HepG2 (cell line): ENCODE data around the gene ZNF24. TPM values are rescaled to one million over a fixed set of nuclear protein-coding genes. Genes with fewer than 3 reads are reported as not detected.
A peak's percentile ranks its signal among the peaks of the same experiment; 100 is the strongest.

ENCODE experiments used
- ASH2L ChIP-seq: fragments of 300-600, 200-600 bp; sonication (generic); IDR thresholded peaks from 2 replicates; pipeline ENCODE4 v1.7.0; 2017; ENCODE audit warnings: low read depth, mild to moderate bottlenecking, moderate library complexity, mixed read lengths, low read length; ENCODE audit not compliant: insufficient read length
- CBX5 ChIP-seq: sonication (generic); formaldehyde crosslinking; IDR thresholded peaks from 2 replicates; pipeline ENCODE4 v1.4.0; 2020; ENCODE audit warnings: missing genetic modification reagents, borderline replicate concordance
- GPBP1L1 ChIP-seq: sonication (generic); formaldehyde crosslinking; IDR thresholded peaks from 2 replicates; pipeline ENCODE4 v1.5.0; 2020; ENCODE audit warnings: mild to moderate bottlenecking, missing genetic modification reagents
- GZF1 ChIP-seq: sonication (generic); formaldehyde crosslinking; IDR thresholded peaks from 2 replicates; pipeline ENCODE4 v1.5.1; 2020; ENCODE audit warnings: mild to moderate bottlenecking, missing genetic modification reagents
- KDM6A ChIP-seq: IDR thresholded peaks from 2 replicates; pipeline ENCODE4 v1.6.1; 2016; ENCODE audit warnings: low read depth
- LCORL ChIP-seq, 2 experiments: fragments of 450-650 bp in 1 of 2; sonication (generic) in 1 of 2; formaldehyde crosslinking in 1 of 2; IDR thresholded peaks; 2 replicates each; pipeline versions ENCODE4 v1.5.0 to v1.6.1; 2017 to 2020; ENCODE audit warnings: antibody characterized with exemption in 1 of 2, missing genetic modification reagents in 1 of 2
- PHF20 ChIP-seq: sonication (generic); formaldehyde crosslinking; IDR thresholded peaks from 2 replicates; pipeline ENCODE4 v1.5.0; 2020; ENCODE audit warnings: mild to moderate bottlenecking, missing genetic modification reagents
- SIN3B ChIP-seq: fragments of 150-350 bp; IDR thresholded peaks from 2 replicates; pipeline ENCODE4 v1.6.1; 2014; ENCODE audit warnings: low read length
- STAT5B ChIP-seq: sonication (generic); formaldehyde crosslinking; IDR thresholded peaks from 2 replicates; pipeline ENCODE4 v1.4.0; 2020; ENCODE audit warnings: missing genetic modification reagents
- THAP8 ChIP-seq: sonication (generic); formaldehyde crosslinking; IDR thresholded peaks from 2 replicates; pipeline ENCODE4 v1.5.1; 2020; ENCODE audit warnings: missing genetic modification reagents, mild to moderate bottlenecking, borderline replicate concordance
- TOPORS ChIP-seq: sonication (generic); formaldehyde crosslinking; IDR thresholded peaks from 2 replicates; pipeline ENCODE4 v1.8.0; 2023; ENCODE audit warnings: mild to moderate bottlenecking, missing genetic modification reagents
- TP53 ChIP-seq: sonication (generic); formaldehyde crosslinking; conservative IDR thresholded peaks from 2 replicates; pipeline ENCODE4 v1.4.0; 2020; ENCODE audit warnings: missing genetic modification reagents
- ZBTB39 ChIP-seq: sonication (generic); formaldehyde crosslinking; IDR thresholded peaks from 2 replicates; pipeline ENCODE4 v1.5.0; 2020; ENCODE audit warnings: missing genetic modification reagents
- ZNF207 ChIP-seq: fragments of 450-650 bp; IDR thresholded peaks from 2 replicates; pipeline ENCODE4 v1.6.1; 2016; ENCODE audit warnings: antibody characterized with exemption, borderline replicate concordance
- ZNF232 ChIP-seq: sonication (generic); formaldehyde crosslinking; IDR thresholded peaks from 2 replicates; pipeline ENCODE4 v1.4.0; 2020; ENCODE audit warnings: missing genetic modification reagents, borderline replicate concordance
- ZNF350 ChIP-seq: sonication (generic); formaldehyde crosslinking; IDR thresholded peaks from 2 replicates; pipeline ENCODE4 v1.4.0; 2020; ENCODE audit warnings: mild to moderate bottlenecking, low read depth, missing genetic modification reagents, borderline replicate concordance
- ZNF549 ChIP-seq: sonication (generic); formaldehyde crosslinking; IDR thresholded peaks from 2 replicates; pipeline ENCODE4 v1.5.0; 2020; ENCODE audit warnings: missing genetic modification reagents
- ZNF570 ChIP-seq: sonication (generic); formaldehyde crosslinking; IDR thresholded peaks from 2 replicates; pipeline ENCODE4 v1.4.0; 2020; ENCODE audit warnings: mild to moderate bottlenecking, missing genetic modification reagents, borderline replicate concordance
- ZNF574 ChIP-seq: sonication (generic); formaldehyde crosslinking; IDR thresholded peaks from 2 replicates; pipeline ENCODE4 v1.4.0; 2020; ENCODE audit warnings: missing genetic modification reagents
- polyA plus RNA-seq, 8 experiments: library from polyadenylated mRNA; depleted of rRNA in 3 of 8; stranded (reverse) in 7 of 8; unstranded in 1 of 8; fragments of >200 nt; fragmentation: Illumina TruSeq in 4 of 8; extraction: Trizol in 4 of 8; gene quantifications; 2 replicates each; pipeline versions ENCODE4 v1.2.1 to v1.2.3, GENCODE V29; 2011 to 2016; ENCODE audit warnings: low read depth in 4 of 8, missing spikeins in 1 of 8, mixed read lengths in 1 of 8; ENCODE audit not compliant: insufficient read depth in 1 of 8
- total RNA-seq, 5 experiments: library from RNA; depleted of rRNA; stranded (reverse); fragments of >200 nt; fragmentation: Illumina TruSeq; extraction: Trizol; gene quantifications; 2 replicates each; pipeline ENCODE4 v1.2.3, GENCODE V29; 2016; ENCODE audit warnings: low read depth in 1 of 5

The ZNF24 gene
- total and polyA plus RNA-seq, 2 of the 13 experiments (the other 11 are each of a cell fraction or from before 2014, with no cell fraction given), result 19.5 to 41.1 TPM

GRCh38 chr18:35290094-35290735 lies 54.0 kb downstream of the ZNF24 start, which contains the start of gene ZSCAN30 (continued):
- TF ChIP-seq THAP8 (CRISPR knock-in tag) (0 out of 2 replicates have a peak, but pooled peaks have one; percentile 23), TP53 (no peak), ZNF549 (CRISPR knock-in tag) (0 out of 2 replicates have a peak, but pooled peaks have one; percentile 54), ZNF232 (CRISPR knock-in tag) (peak; percentile 67; the same call in 1 of the 2 replicates), TOPORS (CRISPR knock-in tag) (peak; percentile 78; the same call in 1 of the 2 replicates), ZNF570 (peak; percentile 75; the same call in 1 of the 2 replicates), ASH2L (peak; percentile 97), GZF1 (CRISPR knock-in tag) (no peak), CBX5 (peak; percentile 92; the same call in 1 of the 2 replicates), GPBP1L1 (CRISPR knock-in tag) (no peak), ZBTB39 (CRISPR knock-in tag) (no peak), SIN3B (peak; percentile 80), ZNF350 (CRISPR knock-in tag) (peak; percentile 70; the same call in 1 of the 2 replicates), ZNF574 (peak; percentile 100), PHF20 (CRISPR knock-in tag) (peak; percentile 97), LCORL (IDR thresholded peaks at IDR 0.05) (no peak), LCORL (CRISPR knock-in tag; IDR thresholded peaks at IDR 0.05) (peak; percentile 70; the same call in 1 of the 2 replicates), ZNF207 (no peak), STAT5B (CRISPR knock-in tag) (no peak), KDM6A (CRISPR knock-in tag) (0 out of 2 replicates have a peak, but pooled peaks have one; percentile 12)
